KOPT-K1 (cell line): ENCODE data around the gene CCDC141.

Source experiments
- H3K27ac ChIP-seq: fragments of 200-600 bp; sonication (generic); 2 replicates; pipeline ENCODE4 v1.5.1; 2016; ENCODE audit warnings: antibody characterized with exemption, mild to moderate bottlenecking, low read depth, low read length; ENCODE audit not compliant: poor library complexity, severe bottlenecking
- H3K36me3 ChIP-seq: fragments of 200-600 bp; sonication (generic); 2 replicates; pipeline ENCODE4 v1.5.1; 2017; ENCODE audit warnings: antibody characterized with exemption, mild to moderate bottlenecking, low read length, moderate library complexity; ENCODE audit not compliant: insufficient read depth
- H3K9me3 ChIP-seq: fragments of 200-600 bp; sonication (generic); 2 replicates; pipeline ENCODE4 v1.5.1; 2017; ENCODE audit warnings: antibody characterized with exemption, low read length, mild to moderate bottlenecking; ENCODE audit not compliant: insufficient read depth, poor library complexity, severe bottlenecking

CCDC141 gene

GRCh38 chr2:178863856-178864620 lies 185.9 kb downstream of the CCDC141 start:
- no peaks in the 10 kb centered on the region for H3K36me3 ChIP-seq
- H3K27ac ChIP-seq, result no peak overlapping the region
- no peaks in the 10 kb centered on the region for H3K9me3 ChIP-seq

DNA sequence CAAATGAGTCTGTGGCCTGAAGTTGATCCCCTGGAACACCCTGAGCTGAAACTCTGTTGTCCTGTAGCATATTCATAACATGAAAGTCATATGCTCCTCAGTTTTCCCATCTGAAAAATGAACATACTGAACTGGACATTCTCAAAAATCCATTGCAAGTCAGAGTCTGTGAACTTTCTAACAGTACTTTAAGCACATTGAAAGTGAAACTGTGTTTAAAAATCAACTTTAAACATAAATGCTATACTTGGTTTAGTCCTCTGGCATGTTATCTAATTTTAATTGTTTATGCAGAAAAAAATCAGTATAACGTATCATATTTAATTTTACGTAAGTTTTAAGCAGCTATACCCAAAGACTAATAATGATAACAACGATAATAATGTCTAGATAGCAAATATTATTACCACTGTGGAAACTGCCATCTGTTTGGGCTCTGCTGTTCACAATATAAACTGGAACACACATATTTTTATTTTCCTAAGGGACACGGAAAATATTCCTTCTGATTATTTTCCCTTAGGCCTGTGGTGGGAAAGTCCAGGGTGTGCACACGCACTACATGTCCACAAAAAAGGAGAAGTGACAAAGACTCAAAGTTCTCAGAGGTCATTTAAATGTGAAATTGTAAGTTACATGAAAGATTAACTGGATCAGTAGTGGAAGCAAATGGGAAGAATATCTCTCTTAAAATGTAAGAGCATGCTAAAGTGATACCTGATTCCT lies 186.6 kb downstream of the CCDC141 start:
- Histone ChIP-seq H3K36me3 (no peaks in the 10 kb centered on the region), H3K9me3 (no peaks in the 10 kb centered on the region), H3K27ac (no peak overlapping the region)

GRCh38 chr2:178860551-178860950 lies 189.4 kb downstream of the CCDC141 start:
- no peak overlapping the region for H3K27ac ChIP-seq
- no peaks in the 10 kb centered on the region for H3K36me3 ChIP-seq
- no peaks in the 10 kb centered on the region for H3K9me3 ChIP-seq

DNA sequence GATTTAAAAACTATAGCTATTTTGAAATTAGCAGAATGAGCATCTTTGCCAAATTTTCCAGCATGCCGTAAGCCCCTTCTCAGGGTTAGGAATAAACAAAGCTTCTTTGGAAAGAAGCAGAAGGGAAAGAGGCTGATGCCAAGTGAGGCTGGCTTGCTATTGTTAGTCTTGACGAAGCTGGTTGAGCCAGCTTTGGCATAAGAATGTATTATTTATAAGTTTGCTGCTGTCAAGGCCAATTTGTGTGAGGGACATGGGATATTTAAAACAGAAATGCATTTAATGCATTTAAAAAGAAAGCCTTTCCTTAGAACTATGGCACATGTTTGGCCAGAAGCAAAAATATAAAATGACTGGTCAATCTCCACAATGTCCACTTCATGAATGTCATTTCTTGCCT lies 190.2 kb downstream of the CCDC141 start:
- H3K27ac ChIP-seq, result no peak overlapping the region
- H3K36me3 ChIP-seq, result no peaks in the 10 kb centered on the region
- H3K9me3 ChIP-seq, result no peaks in the 10 kb centered on the region

DNA sequence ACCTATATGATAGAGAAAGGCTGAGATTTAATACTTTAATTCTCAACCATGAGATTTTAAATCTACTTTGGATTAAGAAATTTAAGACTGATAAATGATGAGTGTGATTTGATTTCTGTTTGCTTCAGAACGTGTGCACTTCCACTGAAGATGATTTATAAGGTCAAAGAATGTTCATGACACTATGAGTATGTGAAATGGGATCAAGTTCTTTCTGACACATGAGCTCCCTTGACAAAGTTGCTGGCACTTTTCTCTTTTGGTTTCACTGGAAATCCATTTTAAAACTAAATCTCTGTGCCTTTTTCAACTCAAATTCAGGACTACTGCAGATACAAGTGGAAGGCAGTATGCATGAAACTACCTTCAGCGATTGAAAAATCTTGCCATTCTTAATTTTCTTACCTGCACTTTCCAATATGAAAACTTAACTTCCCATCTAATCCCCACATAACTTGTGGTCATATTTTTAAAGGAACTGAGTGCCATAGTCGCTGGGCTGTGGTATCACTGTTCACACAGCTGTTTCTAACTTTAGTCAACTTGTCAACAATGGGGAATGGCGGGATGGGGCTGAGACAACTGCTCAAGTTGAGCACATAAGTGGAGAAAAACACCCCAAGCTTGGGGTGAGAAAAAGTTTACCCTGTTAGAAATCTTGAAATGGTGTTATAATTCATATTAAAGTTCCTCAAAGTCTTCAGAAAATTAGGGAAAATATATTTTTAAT lies 190.9 kb downstream of the CCDC141 start:
- Histone ChIP-seq H3K36me3 (no peaks in the 10 kb centered on the region), H3K27ac (no peak overlapping the region), H3K9me3 (no peaks in the 10 kb centered on the region)

GRCh38 chr2:178855151-178855550 lies 194.8 kb downstream of the CCDC141 start:
- Histone ChIP-seq H3K27ac (no peak overlapping the region), H3K9me3 (no peaks in the 10 kb centered on the region), H3K36me3 (no peaks in the 10 kb centered on the region)

DNA sequence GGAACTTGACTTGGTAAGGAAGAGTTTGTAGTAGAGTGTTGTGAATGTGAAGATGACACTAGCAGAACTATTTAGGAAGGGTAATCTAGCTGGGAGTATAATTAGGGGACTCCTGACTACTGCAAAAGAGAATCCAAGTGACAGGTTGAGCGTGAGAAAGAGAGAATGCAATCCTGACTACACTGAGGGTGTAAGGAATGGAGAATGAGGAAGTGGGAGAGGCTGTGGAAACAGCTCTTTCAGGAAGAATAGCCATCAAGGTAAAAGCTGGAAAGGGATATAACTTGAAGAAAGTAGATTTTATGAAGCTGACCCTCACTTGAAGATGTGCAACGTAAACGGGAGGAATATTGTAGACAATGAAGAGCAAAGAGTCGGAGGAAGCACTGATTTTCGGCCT lies 201.6 kb downstream of the CCDC141 start:
- no peak overlapping the region for H3K27ac ChIP-seq
- no peaks in the 10 kb centered on the region for H3K36me3 ChIP-seq
- H3K9me3 ChIP-seq, result no peaks in the 10 kb centered on the region

DNA sequence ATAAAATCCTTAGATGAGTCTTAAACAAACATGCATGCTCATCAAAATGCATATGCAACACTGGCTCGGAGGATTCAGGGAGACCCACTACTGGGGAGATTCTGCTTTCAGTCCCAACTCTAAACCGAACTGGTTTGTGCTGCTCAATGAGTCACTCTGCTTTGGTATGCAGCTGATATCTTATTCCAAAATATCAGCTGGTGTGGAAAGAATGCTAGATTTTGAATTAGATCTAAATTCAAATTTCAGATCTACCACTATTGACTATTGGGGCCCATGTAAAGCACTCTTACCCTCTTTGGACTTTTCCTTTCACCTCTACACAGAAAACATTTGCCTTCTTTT lies 203.5 kb downstream of the CCDC141 start:
- H3K27ac ChIP-seq, result no peak overlapping the region
- H3K9me3 ChIP-seq, result no peaks in the 10 kb centered on the region
- no peaks in the 10 kb centered on the region for H3K36me3 ChIP-seq

GRCh38 chr2:178845566-178846457 lies 204.1 kb downstream of the CCDC141 start:
- no peaks in the 10 kb centered on the region for H3K9me3 ChIP-seq
- no peaks in the 10 kb centered on the region for H3K36me3 ChIP-seq
- no peak overlapping the region for H3K27ac ChIP-seq

- no peaks in the 10 kb centered on the region for H3K9me3 ChIP-seq
- no peaks in the 10 kb centered on the region for H3K36me3 ChIP-seq
- no peak overlapping the region for H3K27ac ChIP-seq
Measured at GRCh38 chr2:178844701-178845100, 205.2 kb downstream of the CCDC141 start.

DNA sequence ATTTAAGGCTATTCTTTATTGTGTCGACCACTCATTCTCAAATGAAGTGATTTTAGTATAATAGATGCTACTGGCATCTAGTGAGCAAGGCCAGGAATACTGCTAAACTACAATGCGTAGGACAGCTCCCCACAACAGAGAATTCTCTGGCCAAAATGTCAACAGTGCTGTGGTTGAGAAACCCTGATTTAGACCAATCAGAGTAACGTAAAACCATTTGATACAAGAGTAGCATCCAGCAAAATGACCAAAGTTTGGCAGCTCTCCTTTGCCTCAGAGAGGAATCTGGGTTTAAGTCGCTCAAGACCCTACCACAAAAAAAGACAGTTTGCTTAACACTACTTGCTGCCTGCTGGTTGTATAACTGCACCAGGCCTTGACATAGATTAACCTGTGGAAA lies 205.7 kb downstream of the CCDC141 start:
- no peaks in the 10 kb centered on the region for H3K36me3 ChIP-seq

GRCh38 chr2:178843697-178844096 lies 206.2 kb downstream of the CCDC141 start:
- Histone ChIP-seq H3K9me3 (no peaks in the 10 kb centered on the region), H3K27ac (no peak overlapping the region), H3K36me3 (no peaks in the 10 kb centered on the region)

More for the DNA sequence above, 205.7 kb downstream of the CCDC141 start:
- Histone ChIP-seq H3K27ac (no peak overlapping the region), H3K9me3 (no peaks in the 10 kb centered on the region)

- Histone ChIP-seq H3K36me3 (no peaks in the 10 kb centered on the region), H3K9me3 (no peaks in the 10 kb centered on the region), H3K27ac (no peak overlapping the region)
Measured at GRCh38 chr2:178836807-178837206, 213.1 kb downstream of the CCDC141 start.

DNA sequence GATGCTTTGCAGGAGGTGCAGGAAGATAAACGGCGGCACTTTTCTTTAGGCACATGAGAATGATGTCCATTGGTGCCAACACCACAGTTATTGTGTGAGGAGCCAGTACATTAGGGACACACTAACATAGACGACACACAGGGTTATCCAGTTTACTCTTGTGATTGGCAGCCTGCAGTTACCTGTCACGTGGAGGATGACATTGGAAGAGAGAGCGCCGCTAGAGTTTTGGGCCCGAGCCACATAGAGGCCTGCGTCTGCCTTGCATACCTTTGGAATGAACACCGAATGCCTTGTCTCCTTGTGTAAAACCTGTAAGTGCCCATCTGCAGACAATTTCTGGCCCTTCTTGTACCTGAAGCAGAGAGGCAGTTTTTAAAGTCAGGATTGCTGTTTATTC lies 215.9 kb downstream of the CCDC141 start:
- Histone ChIP-seq H3K36me3 (no peaks in the 10 kb centered on the region), H3K9me3 (no peaks in the 10 kb centered on the region), H3K27ac (no peak overlapping the region)

- Histone ChIP-seq H3K36me3 (no peaks in the 10 kb centered on the region), H3K27ac (no peak overlapping the region), H3K9me3 (no peaks in the 10 kb centered on the region)
Measured at GRCh38 chr2:178833382-178833781, 216.6 kb downstream of the CCDC141 start.
